ENCODE measurements around the gene A1BG.

The A1BG gene

GRCh38 chr19:58374200-58374599, 20.9 kb upstream of the A1BG start:
- no peak overlapping the region for H3K4me3 ChIP-seq (ENCODE audit: low read length)
- H3K36me3 ChIP-seq (ENCODE audit: control insufficient read depth, insufficient read depth, low read length): no peaks in the 10 kb centered on the region
- no peaks in the 10 kb centered on the region for H3K4me1 ChIP-seq (ENCODE audit: control insufficient read depth, insufficient read depth, low read length)
- no peaks in the 10 kb centered on the region for H3K27me3 ChIP-seq (ENCODE audit: control insufficient read depth, insufficient read depth, low read length)
- no peak for DNase-seq (ENCODE audit: low read depth, low spot score)
- H3K27ac ChIP-seq (ENCODE audit: low read length): no peak overlapping the region
- no peaks in the 10 kb centered on the region for H3K9me3 ChIP-seq (ENCODE audit: control insufficient read depth, insufficient read depth, low read length)
- WGBS (ENCODE audit: insufficient coverage, insufficient read length): no CpG with 5 or more reads among the region's 4 CpGs

GRCh38 chr19:58372311-58373133, 19.2 kb upstream of the A1BG start:
- H3K27me3 ChIP-seq (ENCODE audit: control insufficient read depth, insufficient read depth, low read length): no peaks in the 10 kb centered on the region
- H3K36me3 ChIP-seq (ENCODE audit: control insufficient read depth, insufficient read depth, low read length): no peaks in the 10 kb centered on the region; the same call in 1 of the 2 replicates
- no peak overlapping the region for H3K4me3 ChIP-seq (ENCODE audit: low read length)
- no peaks in the 10 kb centered on the region for H3K9me3 ChIP-seq (ENCODE audit: control insufficient read depth, insufficient read depth, low read length)
- H3K27ac ChIP-seq (ENCODE audit: low read length): no peak overlapping the region
- no CpG with 5 or more reads among the region's 15 CpGs for WGBS (ENCODE audit: insufficient coverage, insufficient read length)
- DNase-seq (ENCODE audit: low read depth, low spot score): no peak
- no peaks in the 10 kb centered on the region for H3K4me1 ChIP-seq (ENCODE audit: control insufficient read depth, insufficient read depth, low read length)

- no peaks in the 10 kb centered on the region for H3K4me1 ChIP-seq (ENCODE audit: control insufficient read depth, insufficient read depth, low read length)
- no peaks in the 10 kb centered on the region for H3K27me3 ChIP-seq (ENCODE audit: control insufficient read depth, insufficient read depth, low read length)
- no peak overlapping the region for H3K27ac ChIP-seq (ENCODE audit: low read length)
- no peak for DNase-seq (ENCODE audit: low read depth, low spot score)
- no peaks in the 10 kb centered on the region; the same call in 1 of the 2 replicates for H3K36me3 ChIP-seq (ENCODE audit: control insufficient read depth, insufficient read depth, low read length)
- H3K4me3 ChIP-seq (ENCODE audit: low read length): no peak overlapping the region; the same call in 1 of the 2 replicates
- WGBS (ENCODE audit: insufficient coverage, insufficient read length): no CpG with 5 or more reads among the region's 68 CpGs
- no peaks in the 10 kb centered on the region for H3K9me3 ChIP-seq (ENCODE audit: control insufficient read depth, insufficient read depth, low read length)
Measured at GRCh38 chr19:58368561-58369360, 15.5 kb upstream of the A1BG start.

DNA sequence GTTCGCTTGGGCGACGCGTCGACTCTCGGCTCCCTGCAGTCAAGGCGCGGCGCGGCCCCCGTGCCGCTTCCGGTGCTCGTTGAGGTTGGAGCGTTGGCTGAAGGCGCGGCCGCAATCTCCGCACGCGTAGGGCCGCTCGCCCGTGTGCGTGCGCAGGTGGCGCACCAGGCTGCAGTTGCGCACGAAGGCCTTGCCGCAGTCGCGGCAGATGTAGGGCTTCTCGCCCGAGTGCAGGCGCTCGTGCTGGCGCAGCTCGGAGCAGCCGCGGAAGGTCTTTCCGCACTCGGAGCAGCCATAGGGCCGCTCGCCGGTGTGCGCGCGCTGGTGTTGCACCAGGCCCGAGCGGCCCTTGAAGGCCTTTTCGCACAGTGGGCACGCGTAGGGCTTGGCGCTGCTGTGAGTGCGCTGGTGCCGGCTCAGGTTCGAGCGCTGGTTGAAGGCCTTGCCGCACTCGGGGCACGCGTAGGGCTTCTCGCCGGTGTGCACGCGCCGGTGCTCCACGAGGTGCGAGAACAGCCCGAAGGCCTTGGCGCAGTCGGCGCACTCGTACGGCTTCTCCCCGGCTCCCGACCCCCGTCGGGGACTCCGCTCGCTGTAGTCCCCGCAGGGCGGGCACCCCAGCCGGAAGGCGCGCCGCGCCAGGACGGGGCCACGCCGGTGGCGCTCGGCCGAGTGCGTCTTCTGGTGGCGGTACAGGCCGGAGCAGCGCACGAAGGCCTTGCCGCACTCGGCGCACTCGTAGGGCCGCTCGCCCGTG, 14.6 kb upstream of the A1BG start:
- Histone ChIP-seq H3K4me1 (ENCODE audit: control insufficient read depth, insufficient read depth, low read length) (no peaks in the 10 kb centered on the region), H3K27ac (ENCODE audit: low read length) (no peak overlapping the region), H3K27me3 (ENCODE audit: control insufficient read depth, insufficient read depth, low read length) (no peaks in the 10 kb centered on the region), H3K9me3 (ENCODE audit: control insufficient read depth, insufficient read depth, low read length) (no peaks in the 10 kb centered on the region), H3K4me3 (ENCODE audit: low read length) (no peak overlapping the region; the same call in 1 of the 2 replicates), H3K36me3 (ENCODE audit: control insufficient read depth, insufficient read depth, low read length) (no peaks in the 10 kb centered on the region; the same call in 1 of the 2 replicates)
- WGBS (ENCODE audit: insufficient coverage, insufficient read length): no CpG with 5 or more reads among the region's 106 CpGs
- DNase-seq (ENCODE audit: low read depth, low spot score): no peak

DNA sequence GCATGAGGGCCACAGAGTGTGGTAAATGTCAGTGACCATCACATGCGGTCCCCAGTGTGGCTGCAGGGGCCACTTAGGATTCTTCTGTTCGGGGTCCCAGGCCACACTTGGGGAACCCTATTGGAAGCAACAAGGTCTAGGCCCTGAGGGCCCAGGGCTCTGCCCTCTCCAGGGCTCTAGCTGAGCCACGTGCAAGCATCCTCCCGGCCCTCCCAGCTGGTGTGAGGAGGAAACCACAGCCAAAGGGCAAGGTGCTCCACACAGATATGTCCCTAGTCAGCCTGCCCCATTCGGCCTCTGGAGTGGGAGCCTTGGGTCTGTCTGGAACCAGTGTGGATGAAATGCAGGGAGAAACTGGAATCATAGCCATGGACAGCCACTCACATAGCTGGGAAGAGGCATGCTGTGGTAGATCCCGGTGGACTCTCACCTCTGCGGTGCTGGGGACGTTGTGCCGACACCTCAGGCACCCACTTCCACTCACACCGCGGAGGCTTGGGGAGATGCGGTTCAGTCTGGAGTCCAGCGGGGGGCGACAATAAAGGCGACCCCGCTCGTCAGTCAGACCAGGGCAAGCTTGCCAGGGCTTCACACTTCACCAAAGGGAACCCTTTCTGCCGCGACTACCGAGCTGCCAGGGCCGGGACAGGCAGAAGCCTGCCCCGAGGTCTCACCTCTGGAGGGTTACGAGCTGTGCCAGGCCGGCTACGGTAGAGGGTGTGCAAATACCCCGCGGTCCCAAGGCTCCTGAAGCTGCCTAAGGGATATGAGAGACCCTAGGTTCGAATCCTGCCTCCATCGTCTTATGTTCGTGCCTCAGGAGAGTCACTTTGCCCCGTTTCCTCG, 13.5 kb upstream of the A1BG start:
- Histone ChIP-seq H3K27ac (ENCODE audit: low read length) (no peak overlapping the region), H3K36me3 (ENCODE audit: control insufficient read depth, insufficient read depth, low read length) (no peaks in the 10 kb centered on the region; the same call in 1 of the 2 replicates), H3K9me3 (ENCODE audit: control insufficient read depth, insufficient read depth, low read length) (no peaks in the 10 kb centered on the region), H3K4me1 (ENCODE audit: control insufficient read depth, insufficient read depth, low read length) (no peaks in the 10 kb centered on the region), H3K27me3 (ENCODE audit: control insufficient read depth, insufficient read depth, low read length) (no peaks in the 10 kb centered on the region), H3K4me3 (ENCODE audit: low read length) (no peak overlapping the region; the same call in 1 of the 2 replicates)
- DNase-seq (ENCODE audit: low read depth, low spot score): no peak
- WGBS (ENCODE audit: insufficient coverage, insufficient read length): no CpG with 5 or more reads among the region's 32 CpGs

GRCh38 chr19:58364146-58364545, 10.9 kb upstream of the A1BG start:
- Histone ChIP-seq H3K27me3 (ENCODE audit: control insufficient read depth, insufficient read depth, low read length) (no peaks in the 10 kb centered on the region), H3K4me3 (ENCODE audit: low read length) (no peak overlapping the region), H3K9me3 (ENCODE audit: control insufficient read depth, insufficient read depth, low read length) (no peaks in the 10 kb centered on the region), H3K4me1 (ENCODE audit: control insufficient read depth, insufficient read depth, low read length) (no peaks in the 10 kb centered on the region), H3K27ac (ENCODE audit: low read length) (no peak overlapping the region), H3K36me3 (ENCODE audit: control insufficient read depth, insufficient read depth, low read length) (no peaks in the 10 kb centered on the region; the same call in 1 of the 2 replicates)
- WGBS (ENCODE audit: insufficient coverage, insufficient read length): no CpG with 5 or more reads among the region's 5 CpGs
- DNase-seq (ENCODE audit: low read depth, low spot score): no peak

DNA sequence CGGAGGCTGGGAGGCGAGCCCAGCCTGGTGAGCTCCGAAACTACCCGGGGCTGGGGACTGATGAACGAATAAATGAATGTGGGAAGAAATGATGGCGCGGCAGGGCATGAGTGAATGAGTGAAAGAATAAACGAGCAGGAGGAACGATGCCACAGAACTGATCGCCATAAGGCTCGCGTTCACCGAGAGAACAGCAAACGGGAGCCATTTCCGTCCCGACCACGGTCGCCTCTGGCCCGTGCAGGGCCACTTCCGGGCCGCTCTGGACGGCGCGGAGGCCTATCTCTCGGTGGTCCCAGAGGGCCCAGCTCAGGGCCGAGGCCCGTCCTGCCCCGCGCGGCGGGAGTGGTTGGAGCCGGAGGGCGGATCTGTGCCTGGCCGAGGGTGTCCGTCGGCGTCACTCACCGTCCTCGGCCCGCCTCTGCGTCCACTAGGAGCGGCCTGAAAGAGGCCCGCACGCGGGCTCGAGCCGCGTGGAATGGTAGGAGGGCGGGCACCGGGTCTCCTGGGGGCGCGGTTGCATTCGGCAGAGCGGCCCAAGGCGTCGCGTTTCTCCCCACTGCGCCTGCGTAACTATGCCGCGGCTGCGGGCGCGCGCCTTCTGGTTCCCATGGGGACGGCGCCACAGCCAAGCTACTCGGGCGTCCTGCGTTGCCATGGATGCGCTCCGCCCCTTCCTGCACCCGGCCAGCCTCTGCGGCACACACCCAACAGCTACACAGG, 9.1 kb upstream of the A1BG start, which contains the start of gene ZNF497:
Gene ZNF497, minus strand, starts transcription at position 480 of the 723 bp plus-strand sequence. CDS start 5,116 bp downstream, outside the sequence.
- H3K4me3 ChIP-seq (ENCODE audit: low read length): peak within 1 kb of the TSS; percentile 66
- no peaks in the 10 kb centered on the region for H3K27me3 ChIP-seq (ENCODE audit: control insufficient read depth, insufficient read depth, low read length)
- no peaks in the 10 kb centered on the region; the same call in 1 of the 2 replicates for H3K36me3 ChIP-seq (ENCODE audit: control insufficient read depth, insufficient read depth, low read length)
- peaks cover 2% of the 10 kb centered on the region; the same call in 1 of the 2 replicates for H3K4me1 ChIP-seq (ENCODE audit: control insufficient read depth, insufficient read depth, low read length)
- no CpG with 5 or more reads among the region's 74 CpGs for WGBS (ENCODE audit: insufficient coverage, insufficient read length)
- H3K27ac ChIP-seq (ENCODE audit: low read length): no peak within 1 kb of the TSS
- DNase-seq (ENCODE audit: low read depth, low spot score): peak; percentile 93
- no peaks in the 10 kb centered on the region for H3K9me3 ChIP-seq (ENCODE audit: control insufficient read depth, insufficient read depth, low read length)

DNA sequence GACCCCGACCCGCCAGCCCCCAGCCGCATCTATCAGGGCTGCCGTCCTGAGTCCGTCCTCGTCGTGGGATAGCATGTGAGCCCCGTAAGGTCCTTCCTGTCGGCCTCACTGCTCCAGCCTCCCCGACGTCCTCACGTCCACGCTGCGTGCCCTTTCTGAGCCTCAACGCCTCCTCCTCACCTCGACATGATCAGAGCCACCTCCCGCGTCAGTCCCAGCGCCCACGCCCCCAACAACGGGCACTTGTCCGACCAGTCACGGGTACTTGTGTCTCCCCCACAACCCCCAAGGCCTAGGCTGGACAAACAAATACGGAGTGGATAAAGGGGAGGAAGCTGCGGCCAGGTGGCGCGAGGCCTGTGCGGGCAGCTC, 8.6 kb upstream of the A1BG start:
- no peaks in the 10 kb centered on the region for H3K9me3 ChIP-seq (ENCODE audit: control insufficient read depth, insufficient read depth, low read length)
- H3K27me3 ChIP-seq (ENCODE audit: control insufficient read depth, insufficient read depth, low read length): no peaks in the 10 kb centered on the region
- WGBS (ENCODE audit: insufficient coverage, insufficient read length): no CpG with 5 or more reads among the region's 28 CpGs
- peak overlapping the region; percentile 66 for H3K4me3 ChIP-seq (ENCODE audit: low read length)
- DNase-seq (ENCODE audit: low read depth, low spot score): no peak
- no peak overlapping the region for H3K27ac ChIP-seq (ENCODE audit: low read length)
- H3K4me1 ChIP-seq (ENCODE audit: control insufficient read depth, insufficient read depth, low read length): peaks cover 2% of the 10 kb centered on the region; the same call in 1 of the 2 replicates
- peaks cover under 1% of the 10 kb centered on the region; the same call in 1 of the 2 replicates for H3K36me3 ChIP-seq (ENCODE audit: control insufficient read depth, insufficient read depth, low read length)

DNA sequence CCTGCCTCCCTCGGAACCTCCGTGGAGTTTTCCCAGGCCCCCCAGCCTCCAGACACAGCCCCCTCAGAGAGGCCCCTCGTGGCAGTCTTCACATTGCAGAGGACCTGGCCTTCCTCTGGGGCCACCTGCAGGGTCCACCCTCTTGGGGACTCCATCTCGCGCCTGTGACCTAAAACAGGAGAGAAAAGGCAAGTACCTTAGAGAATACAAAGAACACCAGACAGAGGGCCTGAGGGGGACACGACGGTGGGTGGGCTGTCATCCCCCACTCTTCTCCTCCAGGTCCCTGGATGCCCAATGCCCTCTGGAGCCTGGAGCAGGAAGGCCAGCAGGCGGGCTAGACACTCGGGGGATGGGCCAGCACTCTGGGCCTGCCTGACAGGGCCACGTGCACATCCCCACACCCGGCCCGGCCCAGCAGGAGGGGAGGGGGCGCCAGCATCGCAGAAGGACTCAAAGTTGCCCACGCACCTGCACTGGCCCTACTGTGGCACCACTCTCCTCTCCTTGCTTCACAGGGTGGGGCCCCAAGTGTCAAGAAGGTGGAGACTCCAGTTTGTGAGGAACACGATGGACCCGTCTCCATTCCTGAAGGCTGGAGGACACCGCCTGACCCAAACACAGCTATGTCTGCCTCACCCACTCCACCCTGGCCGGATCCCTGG, 4.3 kb upstream of the A1BG start:
- peaks cover 2% of the 10 kb centered on the region; the same call in 1 of the 2 replicates for H3K4me1 ChIP-seq (ENCODE audit: control insufficient read depth, insufficient read depth, low read length)
- H3K4me3 ChIP-seq (ENCODE audit: low read length): no peak overlapping the region
- peaks cover 5% of the 10 kb centered on the region; the same call in 1 of the 2 replicates for H3K36me3 ChIP-seq (ENCODE audit: control insufficient read depth, insufficient read depth, low read length)
- no CpG with 5 or more reads among the region's 19 CpGs for WGBS (ENCODE audit: insufficient coverage, insufficient read length)
- H3K27me3 ChIP-seq (ENCODE audit: control insufficient read depth, insufficient read depth, low read length): no peaks in the 10 kb centered on the region
- H3K27ac ChIP-seq (ENCODE audit: low read length): no peak overlapping the region
- no peak for DNase-seq (ENCODE audit: low read depth, low spot score)
- no peaks in the 10 kb centered on the region for H3K9me3 ChIP-seq (ENCODE audit: control insufficient read depth, insufficient read depth, low read length)
